Adrenal gland (tissue), 12 donors: Measurements from ENCODE around the gene SOX18. TPM values are rescaled to one million over a fixed set of nuclear protein-coding genes. Genes with fewer than 3 reads are reported as not detected.

Experiments used
- DNase-seq, 7 donors: peaks; one replicate each; pipeline ENCODE4 v3.0.0-alpha.2; 2019 to 2020
- H3K27ac ChIP-seq, 5 donors: fragments of 200-600 bp; sonication (generic) in 4 of 5; 1 replicate in 3 of 5; 2 replicates in 2 of 5; pipeline versions ENCODE4 v1.5.1 to v1.8.0; 2016 to 2020; ENCODE audit warnings: mild to moderate bottlenecking in 1 of 5
- H3K27me3 ChIP-seq: fragments of 200-600 bp; 2 replicates; pipeline ENCODE4 v1.8.0; 2021
- H3K36me3 ChIP-seq, 2 donors: fragments of 200-600 bp; replicated peaks in 1 of 2; 1 replicate in 1 of 2; 2 replicates in 1 of 2; pipeline versions ENCODE4 v1.5.1 to v1.8.0; 2018 to 2022
- H3K4me1 ChIP-seq, 2 donors: fragments of 200-600 bp; replicated peaks in 1 of 2; 1 replicate in 1 of 2; 2 replicates in 1 of 2; pipeline versions ENCODE4 v1.5.1 to v1.8.0; 2018 to 2021
- H3K4me3 ChIP-seq, 4 donors: fragments of 200-600 bp; sonication (generic) in 3 of 4; one replicate each; pipeline ENCODE4 v1.5.1; 2016 to 2018
- H3K9me3 ChIP-seq, 3 donors: fragments of 200-600 bp; sonication (generic) in 1 of 3; replicated peaks in 1 of 3; 1 replicate in 2 of 3; 2 replicates in 1 of 3; pipeline versions ENCODE4 v1.5.1 to v1.8.0; 2016 to 2021
- POLR2A ChIP-seq, 2 donors: fragments of 450-650 bp; IDR thresholded peaks; one replicate each; pipeline ENCODE4 v1.6.1; 2017; ENCODE audit warnings: antibody characterized with exemption in 2 of 2, mild to moderate bottlenecking in 2 of 2, moderate library complexity in 1 of 2
- WGBS, 4 donors: extraction: QIAGEN DNeasy Blood & Tissue Kit in 2 of 4; methylation state at CpG; one replicate each; pipeline versions ENCODE4 v1.1.5 to v1.1.7; 2013 to 2017; 5-methylcytosine and 5-hydroxymethylcytosine counted together
- intact Hi-C, 2 donors: fragments of 100-400 bp; cut with DNase I; formaldehyde crosslinking; loops; one replicate each; pipeline versions ENCODE4 v1.14.1 to v1.15.0; 2022 to 2023
- polyA plus RNA-seq, 3 donors: library from polyadenylated mRNA; stranded (reverse); fragments of 200-250 nt in 2 of 3; fragments of 350-450 nt in 1 of 3; fragmentation: Illumina TruSeq in 1 of 3; extraction: RNeasy Lipid Tissue Mini Kit (QIAGEN cat#74804) in 1 of 3; gene quantifications; one replicate each; pipeline ENCODE4 v1.2.3, GENCODE V29; 2013 to 2014
- total RNA-seq, 9 donors: library from RNA; depleted of rRNA in 4 of 9; stranded (reverse); fragments of >200 nt in 4 of 9; fragments of 120-200 nt in 1 of 9; fragmentation: NEBNext Ultra II Directional in 1 of 9; extraction: Animal tissue kit (Norgen Biotek cat#: 25700) in 1 of 9; gene quantifications; one replicate each; pipeline versions ENCODE4 v1.1.0 to v1.2.4, GENCODE V29; 2013 to 2023
- TF ChIP-seq, protein P1 (sequence below), 6 experiments: fragments of 450-650 bp in 4 of 6; fragments of 200-600 bp in 2 of 6; sonication (generic) in 1 of 6; IDR thresholded peaks; 1 replicate in 5 of 6; 2 replicates in 1 of 6; pipeline versions ENCODE4 v1.5.1 to v1.8.0; 2016 to 2021; ENCODE audit warnings: antibody characterized with exemption in 6 of 6, mild to moderate bottlenecking in 2 of 6, moderate library complexity in 1 of 6
- donor health status: healthy with polysubstance abuse.
- donor health status: Bipolar disorder and iron deficiency.
- donor health status: DM: yes; HTN: yes; CAD: no.
- donor health status: DM: no; HTN: no; CAD: no.
- donor health status: DM: no; HTN: no; CAD: no.
- donor health status: DM: yes; HTN: yes; CAD: no.

Gene SOX18
- total and polyA plus RNA-seq, 12 donors: 0.59 to 51.0 (median 23.3) TPM

GRCh38 chr20:64070244-64070993 is 21.0 kb upstream of the SOX18 start:
- TF ChIP-seq, protein P1, sequence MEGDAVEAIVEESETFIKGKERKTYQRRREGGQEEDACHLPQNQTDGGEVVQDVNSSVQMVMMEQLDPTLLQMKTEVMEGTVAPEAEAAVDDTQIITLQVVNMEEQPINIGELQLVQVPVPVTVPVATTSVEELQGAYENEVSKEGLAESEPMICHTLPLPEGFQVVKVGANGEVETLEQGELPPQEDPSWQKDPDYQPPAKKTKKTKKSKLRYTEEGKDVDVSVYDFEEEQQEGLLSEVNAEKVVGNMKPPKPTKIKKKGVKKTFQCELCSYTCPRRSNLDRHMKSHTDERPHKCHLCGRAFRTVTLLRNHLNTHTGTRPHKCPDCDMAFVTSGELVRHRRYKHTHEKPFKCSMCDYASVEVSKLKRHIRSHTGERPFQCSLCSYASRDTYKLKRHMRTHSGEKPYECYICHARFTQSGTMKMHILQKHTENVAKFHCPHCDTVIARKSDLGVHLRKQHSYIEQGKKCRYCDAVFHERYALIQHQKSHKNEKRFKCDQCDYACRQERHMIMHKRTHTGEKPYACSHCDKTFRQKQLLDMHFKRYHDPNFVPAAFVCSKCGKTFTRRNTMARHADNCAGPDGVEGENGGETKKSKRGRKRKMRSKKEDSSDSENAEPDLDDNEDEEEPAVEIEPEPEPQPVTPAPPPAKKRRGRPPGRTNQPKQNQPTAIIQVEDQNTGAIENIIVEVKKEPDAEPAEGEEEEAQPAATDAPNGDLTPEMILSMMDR (IDR thresholded peaks at IDR 0.05): no peak
- no peak for TF ChIP-seq POLR2A (IDR thresholded peaks at IDR 0.05)
- H3K4me1 ChIP-seq: no peaks in the 10 kb centered on the region
- intact Hi-C loops: no loop called here
- peaks cover 0 to 16% of the 10 kb centered on the region in 2 donors for H3K36me3 ChIP-seq
- no peak overlapping the region for H3K4me3 ChIP-seq
- WGBS, 4 donors: 91 to 95% (median 93%) methylated on average over 23 to 31 of the region's 31 CpGs
- no peaks in the 10 kb centered on the region for H3K27me3 ChIP-seq
- H3K27ac ChIP-seq: no peak overlapping the region
- DNase-seq: no peak
- no peaks in the 10 kb centered on the region for H3K9me3 ChIP-seq

- Histone ChIP-seq H3K36me3 (peaks cover 0 to 16% of the 10 kb centered on the region in 2 donors), H3K27me3 (no peaks in the 10 kb centered on the region), H3K9me3 (no peaks in the 10 kb centered on the region), H3K4me1 (peaks cover 2 to 5% of the 10 kb centered on the region in 2 donors), H3K27ac (no peak overlapping the region), H3K4me3 (no peak overlapping the region)
- WGBS, 4 donors: 60 to 73% (median 66%) methylated on average over 1 to 14 of the region's 14 CpGs
- intact Hi-C loops: no loop called here
- TF ChIP-seq, protein P1 (IDR thresholded peaks at IDR 0.05): peak; percentile 34 to 61 (median 54)
- no peak for TF ChIP-seq POLR2A (IDR thresholded peaks at IDR 0.05)
- peak in 2 of 7 donors; percentile 48 to 55 for DNase-seq
Observed at GRCh38 chr20:64069614-64070243, 20.3 kb upstream of the SOX18 start.

DNA sequence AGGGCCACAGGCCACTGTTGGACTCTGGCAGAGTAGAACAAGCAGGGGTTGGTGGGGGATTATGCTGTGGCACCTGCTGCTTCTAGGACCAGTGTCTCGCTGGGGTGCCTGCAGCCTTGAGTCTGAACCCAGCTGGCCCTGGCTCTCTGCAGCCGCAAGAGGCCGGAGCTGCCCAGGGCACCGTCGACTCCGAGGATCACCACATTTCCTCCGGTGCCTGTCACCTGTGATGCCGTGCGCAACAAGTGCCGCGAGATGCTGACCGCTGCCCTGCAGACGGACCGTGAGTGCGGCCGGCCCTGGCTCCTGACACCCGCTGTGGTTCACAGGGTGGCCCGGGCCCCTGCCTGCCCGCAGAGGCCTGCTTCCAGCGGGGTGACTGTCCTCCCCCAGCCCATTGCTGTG is 19.8 kb upstream of the SOX18 start:
- Histone ChIP-seq H3K4me1 (peaks cover 8 to 11% of the 10 kb centered on the region in 2 donors), H3K27ac (no peak overlapping the region), H3K36me3 (peaks cover 0 to 12% of the 10 kb centered on the region in 2 donors), H3K27me3 (no peaks in the 10 kb centered on the region), H3K4me3 (no peak overlapping the region), H3K9me3 (no peaks in the 10 kb centered on the region)
- intact Hi-C loops: no loop called here
- no peak for DNase-seq
- 88 to 93% (median 92%) methylated on average over 3 to 20 of the region's 20 CpGs for WGBS, 4 donors
- TF ChIP-seq, protein P1 (IDR thresholded peaks at IDR 0.05): no peak
- no peak for TF ChIP-seq POLR2A (IDR thresholded peaks at IDR 0.05)

DNA sequence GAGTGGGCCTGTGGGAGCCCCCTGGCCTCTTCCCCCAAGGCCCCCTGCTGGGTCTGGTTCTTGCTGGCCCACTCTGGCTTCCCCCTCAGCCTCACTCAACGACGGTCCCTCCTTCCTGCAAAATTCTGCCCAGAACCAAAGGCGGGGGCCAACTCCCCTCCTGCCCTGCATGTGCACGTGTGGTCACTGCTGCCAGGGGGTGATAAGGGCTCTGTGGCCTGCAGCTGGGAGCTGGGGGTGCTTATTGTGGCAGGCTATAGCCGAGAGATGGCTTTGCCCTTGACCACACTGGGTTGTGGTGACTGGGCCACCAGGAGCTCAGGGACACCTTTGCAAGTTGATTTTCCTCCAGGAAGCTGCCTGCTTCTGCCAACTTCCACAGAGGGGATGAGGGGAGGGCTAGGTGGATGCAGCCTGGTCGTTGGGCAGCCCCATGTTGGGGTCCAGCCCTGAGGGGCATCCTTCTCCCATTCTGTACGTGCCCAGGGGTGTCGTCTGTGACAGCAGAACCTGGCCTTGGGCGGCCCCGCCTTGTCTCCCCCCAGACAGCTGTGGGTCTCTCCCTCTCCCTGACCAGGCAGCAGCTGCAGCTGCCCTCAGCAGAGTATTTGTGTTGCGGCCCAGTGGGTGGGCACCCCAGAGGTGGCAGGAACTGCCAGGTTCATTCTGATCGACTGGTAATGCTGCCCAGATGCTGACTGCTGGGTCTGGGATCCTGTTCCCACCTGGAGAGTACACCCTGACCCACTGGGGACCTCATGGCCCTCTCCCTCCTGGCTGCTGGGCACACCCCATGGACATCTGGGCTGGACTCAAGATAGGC is 19.2 kb upstream of the SOX18 start:
- TF ChIP-seq, protein P1 (IDR thresholded peaks at IDR 0.05): no peak
- TF ChIP-seq POLR2A (IDR thresholded peaks at IDR 0.05): no peak
- Histone ChIP-seq H3K27ac (no peak overlapping the region), H3K9me3 (no peaks in the 10 kb centered on the region), H3K4me1 (peaks cover 14 to 17% of the 10 kb centered on the region in 2 donors), H3K4me3 (no peak overlapping the region), H3K27me3 (no peaks in the 10 kb centered on the region), H3K36me3 (peaks cover 0 to 6% of the 10 kb centered on the region in 2 donors)
- DNase-seq: no peak
- intact Hi-C loops: no loop called here
- WGBS, 4 donors: 65 to 87% (median 73%) methylated on average over 3 to 12 of the region's 12 CpGs
